VCaP (cell line): ENCODE results near the gene PRPF18.

Source experiments
- H3K27ac ChIP-seq: fragments of 450-650 bp; 2 replicates; pipeline ENCODE4 v1.5.1; 2017
- CTCF ChIP-seq: fragments of 450-650 bp; conservative IDR thresholded peaks from 2 replicates; pipeline ENCODE4 v1.5.1; 2017; ENCODE audit warnings: mild to moderate bottlenecking, moderate library complexity

PRPF18 gene

GRCh38 chr10:13587391-13587790 is 626 bp downstream of the PRPF18 start:
- no peak for TF ChIP-seq CTCF
- H3K27ac ChIP-seq = peak overlapping the region; percentile 68

- TF ChIP-seq CTCF = peak; percentile 39; the same call in 1 of the 2 replicates
- no peak overlapping the region for H3K27ac ChIP-seq
These were observed 2.6 kb downstream of the PRPF18 start for GRCh38 chr10:13589316-13589715.

- no peak for TF ChIP-seq CTCF
- no peak overlapping the region for H3K27ac ChIP-seq
These were observed 4.1 kb downstream of the PRPF18 start for GRCh38 chr10:13590886-13591285.

GRCh38 chr10:13592306-13592705 is 5.5 kb downstream of the PRPF18 start:
- TF ChIP-seq CTCF = no peak

GRCh38 chr10:13593535-13593934 is 6.8 kb downstream of the PRPF18 start:
- TF ChIP-seq CTCF = no peak
- no peak overlapping the region for H3K27ac ChIP-seq

More at GRCh38 chr10:13592306-13592705, 5.5 kb downstream of the PRPF18 start:
- no peak overlapping the region for H3K27ac ChIP-seq

GRCh38 chr10:13594641-13595040 is 7.9 kb downstream of the PRPF18 start:
- TF ChIP-seq CTCF = no peak
- no peak overlapping the region for H3K27ac ChIP-seq

GRCh38 chr10:13597909-13598308 is 11.1 kb downstream of the PRPF18 start:
- TF ChIP-seq CTCF = no peak
- no peak overlapping the region for H3K27ac ChIP-seq
